ENCODE measurements around the gene TM4SF5. TPM values are rescaled to one million over a fixed set of nuclear protein-coding genes. Genes with fewer than 3 reads are reported as not detected.

Gene TM4SF5
- polyA plus RNA-seq, 1 donor from 2014 or later, result not detected

DNA sequence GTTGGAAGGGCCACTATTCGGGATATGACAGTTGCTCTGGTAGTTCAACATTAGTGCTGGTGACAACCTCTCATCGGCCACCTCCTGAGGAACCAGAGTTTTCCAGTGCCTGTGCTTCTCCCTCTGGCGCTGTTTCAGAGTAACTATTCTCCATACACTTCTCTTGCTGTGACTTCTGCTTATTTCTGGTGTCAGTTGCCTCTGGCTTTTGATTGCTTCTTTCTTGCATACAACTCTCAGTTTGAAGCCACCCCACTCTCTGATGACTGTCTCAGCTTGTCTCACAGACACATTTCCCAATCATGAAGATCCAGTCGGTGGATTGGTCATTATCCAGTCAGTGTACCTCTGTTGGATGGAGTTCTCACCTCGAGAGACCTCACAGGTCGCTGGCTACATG, 3.4 kb upstream of the TM4SF5 start:
- Mint-ChIP-seq H3K4me3 (no peak overlapping the region), H3K27me3 (peaks cover 2% of the 10 kb centered on the region), H3K27ac (no peak overlapping the region), H3K36me3 (no peaks in the 10 kb centered on the region), H3K9me3 (no peaks in the 10 kb centered on the region), H3K4me1 (peaks cover 2 to 5% (median 5%) of the 10 kb centered on the region in 3 donors)

DNA sequence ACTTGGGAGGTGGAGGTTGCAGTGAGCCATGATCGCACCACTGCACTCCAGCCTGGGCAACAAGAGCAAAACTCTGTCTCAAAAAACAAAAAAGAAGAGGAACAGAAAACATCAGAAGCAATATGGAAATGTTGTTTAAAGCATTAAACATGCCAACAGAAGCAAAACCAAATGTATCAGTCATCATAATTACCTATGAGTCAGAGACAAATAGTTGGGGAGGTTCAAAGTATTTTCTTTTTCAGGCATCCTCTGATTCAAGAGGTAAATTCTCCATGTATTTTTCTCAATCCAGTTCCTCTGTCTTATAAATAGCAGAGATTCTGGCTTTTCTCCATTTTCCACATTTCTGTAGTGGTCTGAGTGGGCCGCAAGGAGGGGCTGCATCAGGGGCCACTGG, 2.1 kb upstream of the TM4SF5 start:
- Mint-ChIP-seq H3K27me3 (peaks cover 4% of the 10 kb centered on the region), H3K9me3 (no peaks in the 10 kb centered on the region), H3K4me1 (peaks cover 1 to 7% (median 6%) of the 10 kb centered on the region in 3 donors), H3K36me3 (no peaks in the 10 kb centered on the region), H3K27ac (no peak overlapping the region), H3K4me3 (no peak overlapping the region)

DNA sequence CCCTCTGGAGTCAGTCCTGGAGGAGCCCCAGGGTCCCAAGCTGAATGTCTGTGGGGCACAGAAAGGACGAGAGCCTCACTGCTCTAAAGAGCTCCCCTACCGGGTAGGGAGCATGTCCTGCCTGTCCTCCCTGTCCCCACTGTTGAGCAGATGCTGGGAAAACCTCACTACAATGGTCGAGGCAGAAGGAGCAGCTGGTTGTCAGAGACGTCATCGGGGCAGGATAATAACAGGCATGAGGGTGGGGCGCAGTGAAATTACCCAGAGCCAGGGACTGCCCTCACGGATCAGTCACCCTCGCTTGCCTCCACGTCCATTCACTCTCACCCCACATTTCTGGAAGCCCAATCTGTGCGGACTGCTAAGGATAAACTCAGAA, 538 bp downstream of the TM4SF5 start:
- peak overlapping the region in 1 of 3 donors; percentile 50 for H3K27ac Mint-ChIP-seq
- no peaks in the 10 kb centered on the region for H3K9me3 Mint-ChIP-seq
- H3K4me3 Mint-ChIP-seq, result no peak overlapping the region
- H3K27me3 Mint-ChIP-seq, result peaks cover 4% of the 10 kb centered on the region
- H3K4me1 Mint-ChIP-seq, result peaks cover 0 to 9% (median 7%) of the 10 kb centered on the region in 3 donors
- H3K36me3 Mint-ChIP-seq, result no peaks in the 10 kb centered on the region

DNA sequence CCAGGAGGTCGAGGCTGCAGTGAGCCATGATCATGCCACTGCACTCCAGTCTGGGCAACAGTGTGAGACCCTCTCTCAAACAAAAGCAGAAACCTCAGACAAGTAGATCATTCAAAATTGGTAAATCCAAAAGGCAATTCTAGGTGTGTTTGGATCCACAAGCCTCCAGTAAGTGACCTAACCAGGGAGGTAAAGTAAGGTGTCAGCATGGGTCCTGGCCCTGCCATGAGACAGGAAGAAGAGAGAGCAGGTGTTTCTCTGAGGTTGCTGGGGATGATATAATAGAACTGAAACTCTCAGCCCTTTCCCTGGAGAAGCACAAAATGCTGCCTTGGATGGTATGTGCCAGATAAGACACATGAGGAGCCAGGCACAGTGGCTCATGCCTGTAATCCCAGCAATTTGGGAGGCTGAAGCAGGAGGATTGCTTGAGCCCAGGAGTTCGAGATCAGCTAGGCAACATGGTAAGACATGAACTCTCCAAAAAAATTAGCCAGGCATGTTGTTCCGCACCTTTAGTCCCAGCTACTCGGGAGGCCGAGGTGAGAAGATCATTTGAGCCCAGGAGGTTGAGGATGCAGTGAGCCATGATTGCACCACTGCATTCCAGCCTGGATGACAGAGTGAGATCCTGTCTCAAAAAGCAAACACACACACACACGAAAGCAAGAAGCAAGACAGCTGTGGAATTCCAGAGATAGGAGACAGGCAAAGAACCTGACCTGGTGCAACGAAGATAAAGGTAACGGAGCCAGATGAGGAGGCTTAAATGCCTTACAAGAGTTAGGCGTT, 6.5 kb downstream of the TM4SF5 start:
- no peaks in the 10 kb centered on the region for H3K9me3 Mint-ChIP-seq
- H3K36me3 Mint-ChIP-seq, result no peaks in the 10 kb centered on the region
- no peak overlapping the region for H3K27ac Mint-ChIP-seq
- peaks cover 19% of the 10 kb centered on the region for H3K27me3 Mint-ChIP-seq
- H3K4me1 Mint-ChIP-seq, result peaks cover 0 to 7% (median 7%) of the 10 kb centered on the region in 3 donors
- no peak overlapping the region for H3K4me3 Mint-ChIP-seq

DNA sequence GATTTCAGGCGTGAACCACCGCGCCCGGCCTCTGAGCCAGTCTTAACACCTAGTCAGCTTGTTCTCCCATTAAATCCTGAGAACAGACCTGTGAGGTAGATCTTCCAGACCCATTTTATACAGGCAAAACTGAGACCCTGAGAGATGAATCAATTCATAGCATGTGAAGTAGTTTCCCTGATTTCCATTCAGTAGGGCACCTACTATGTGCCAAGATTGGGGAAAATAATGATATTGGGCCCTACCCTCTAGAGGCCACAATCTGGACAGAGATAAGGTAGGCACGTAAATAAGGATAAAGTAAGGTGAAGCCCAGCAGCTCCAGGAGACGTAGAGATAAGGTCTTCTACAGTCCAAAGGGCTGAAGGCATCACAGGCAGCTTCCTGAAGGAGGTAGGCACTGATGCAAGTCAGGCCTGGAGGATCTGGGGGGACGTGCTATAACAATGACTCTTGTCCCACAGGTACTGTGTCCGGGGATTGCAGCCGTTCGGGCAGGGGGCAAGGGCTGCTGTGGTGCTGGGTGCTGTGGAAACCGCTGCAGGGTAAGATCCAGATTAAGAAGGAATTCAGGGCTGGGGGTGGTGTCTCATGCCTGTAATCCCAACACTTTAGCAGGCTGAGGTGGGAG, 8.8 kb downstream of the TM4SF5 start:
- no peak overlapping the region for H3K27ac Mint-ChIP-seq
- H3K27me3 Mint-ChIP-seq, result peaks cover 26% of the 10 kb centered on the region
- H3K36me3 Mint-ChIP-seq, result no peaks in the 10 kb centered on the region
- H3K9me3 Mint-ChIP-seq, result no peaks in the 10 kb centered on the region
- peaks cover 0 to 1% (median 0%) of the 10 kb centered on the region in 3 donors for H3K4me1 Mint-ChIP-seq
- no peak overlapping the region for H3K4me3 Mint-ChIP-seq

DNA sequence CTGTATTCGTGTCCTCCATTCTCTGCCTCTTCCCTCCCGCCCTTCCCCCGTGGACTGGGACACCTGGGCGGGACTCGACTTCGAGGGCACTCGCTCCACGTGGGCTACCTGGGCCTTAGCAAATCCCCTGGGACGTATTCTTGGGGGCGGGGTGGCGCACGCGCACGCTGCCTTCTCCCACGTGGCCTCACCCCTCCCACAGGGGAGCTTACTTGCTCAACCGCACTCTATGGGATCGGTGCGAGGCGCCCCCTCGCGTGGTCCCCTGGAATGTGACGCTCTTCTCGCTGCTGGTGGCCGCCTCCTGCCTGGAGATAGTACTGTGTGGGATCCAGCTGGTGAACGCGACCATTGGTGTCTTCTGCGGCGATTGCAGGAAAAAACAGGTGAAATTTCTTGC, 11.0 kb downstream of the TM4SF5 start:
- Mint-ChIP-seq H3K9me3 (no peaks in the 10 kb centered on the region), H3K4me3 (no peak overlapping the region), H3K27me3 (peaks cover 47% of the 10 kb centered on the region), H3K27ac (peak overlapping the region in 1 of 3 donors; percentile 59), H3K36me3 (no peaks in the 10 kb centered on the region), H3K4me1 (peaks cover 4 to 6% (median 5%) of the 10 kb centered on the region in 3 donors)

DNA sequence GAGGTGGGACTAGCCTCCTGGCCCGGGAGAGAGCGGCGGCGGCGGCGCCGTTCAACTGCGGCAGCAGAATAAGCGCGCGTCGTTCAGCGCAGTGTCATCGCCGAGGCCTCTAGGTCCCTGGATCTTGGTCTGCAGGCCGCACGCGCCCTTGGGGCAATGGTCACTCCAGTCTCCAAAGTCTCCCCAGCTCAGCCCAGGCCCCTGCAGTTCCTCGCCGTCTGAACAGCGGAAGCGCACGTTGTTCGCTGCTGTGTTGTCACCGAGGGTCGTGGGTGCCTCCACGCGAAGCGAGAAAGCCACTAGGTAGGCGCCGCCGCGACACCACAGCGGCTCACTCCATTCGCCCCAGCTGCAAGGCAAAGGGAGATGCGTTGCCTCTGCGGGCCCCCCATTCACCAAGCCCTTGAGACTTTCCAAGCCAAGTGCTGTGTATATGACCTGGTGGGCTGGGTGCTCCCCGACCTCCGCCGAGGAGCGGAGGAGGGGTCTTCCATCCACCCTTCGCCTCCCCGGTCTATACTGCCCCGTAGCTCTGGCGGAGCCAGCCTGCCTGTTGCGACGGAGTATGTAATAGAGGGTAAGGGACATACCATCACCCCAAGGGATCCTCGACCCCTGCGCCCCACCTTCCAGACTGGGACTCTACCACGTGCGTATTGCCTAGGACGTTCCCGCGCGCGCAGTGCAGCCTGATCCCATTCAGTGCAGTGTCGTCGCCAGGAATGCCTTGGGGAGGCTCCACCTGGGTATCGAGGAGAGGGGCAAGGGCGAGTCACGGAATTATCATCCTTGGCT, 13.8 kb downstream of the TM4SF5 start:
- Mint-ChIP-seq H3K4me1 (peaks cover 6 to 13% (median 11%) of the 10 kb centered on the region in 3 donors), H3K36me3 (no peaks in the 10 kb centered on the region), H3K27ac (no peak overlapping the region), H3K4me3 (peak overlapping the region in 2 of 4 donors; percentile 65), H3K9me3 (no peaks in the 10 kb centered on the region), H3K27me3 (peaks cover 48% of the 10 kb centered on the region)

DNA sequence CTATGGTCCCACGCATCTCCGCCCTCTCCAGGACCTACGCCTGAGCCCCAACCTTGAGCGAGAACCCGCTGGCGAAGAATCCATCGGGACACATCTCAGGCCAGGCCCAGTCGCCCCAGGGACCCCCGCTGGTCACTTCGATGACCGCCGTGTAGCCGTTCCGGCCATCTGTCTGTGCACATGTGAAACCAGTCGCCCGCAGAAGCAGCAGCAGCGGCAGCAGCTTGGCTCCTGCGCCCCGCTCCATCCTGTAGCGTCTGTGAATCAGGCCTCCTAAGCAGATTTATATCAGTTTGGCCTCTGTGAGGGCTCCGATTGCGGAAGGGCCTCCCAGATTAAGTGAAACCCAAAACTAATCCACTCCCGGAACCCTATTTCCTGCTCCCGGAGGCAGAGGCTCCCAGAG, 14.4 kb downstream of the TM4SF5 start, which contains the start of gene VMO1:
Gene VMO1 (minus strand): TSS at position 259 of the 406 bp plus-strand sequence. CDS start 12 bp downstream, at position 247.
- H3K4me1 Mint-ChIP-seq, result peaks cover 9 to 15% (median 15%) of the 10 kb centered on the region in 3 donors
- H3K4me3 Mint-ChIP-seq, result peak within 1 kb of the TSS in 2 of 4 donors; percentile 65 to 89
- H3K27ac Mint-ChIP-seq, result peak within 1 kb of the TSS in 1 of 3 donors; percentile 85
- H3K27me3 Mint-ChIP-seq, result peaks cover 45% of the 10 kb centered on the region
- H3K9me3 Mint-ChIP-seq, result no peaks in the 10 kb centered on the region
- H3K36me3 Mint-ChIP-seq, result no peaks in the 10 kb centered on the region

DNA sequence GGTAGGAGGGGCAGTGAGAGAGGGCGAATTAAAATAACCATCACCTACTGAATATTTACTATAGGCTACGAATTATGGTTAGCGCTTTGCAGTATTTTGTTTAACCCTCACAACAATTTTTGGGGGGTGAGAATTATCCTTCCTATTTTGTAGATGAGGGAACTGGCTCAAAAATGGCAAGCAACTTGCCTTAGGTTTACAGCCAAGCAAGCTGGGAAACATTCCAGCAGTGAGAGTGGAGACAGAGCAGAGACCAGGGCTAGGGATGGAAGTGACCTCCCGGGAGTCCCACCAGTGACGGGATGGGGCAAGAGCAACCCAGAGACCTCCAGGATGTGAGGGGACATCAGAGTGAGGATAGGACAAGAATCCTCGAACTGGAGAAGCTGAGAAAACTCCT, 14.8 kb downstream of the TM4SF5 start:
- H3K27me3 Mint-ChIP-seq, result peaks cover 45% of the 10 kb centered on the region
- H3K27ac Mint-ChIP-seq, result peak overlapping the region in 1 of 3 donors; percentile 62

DNA sequence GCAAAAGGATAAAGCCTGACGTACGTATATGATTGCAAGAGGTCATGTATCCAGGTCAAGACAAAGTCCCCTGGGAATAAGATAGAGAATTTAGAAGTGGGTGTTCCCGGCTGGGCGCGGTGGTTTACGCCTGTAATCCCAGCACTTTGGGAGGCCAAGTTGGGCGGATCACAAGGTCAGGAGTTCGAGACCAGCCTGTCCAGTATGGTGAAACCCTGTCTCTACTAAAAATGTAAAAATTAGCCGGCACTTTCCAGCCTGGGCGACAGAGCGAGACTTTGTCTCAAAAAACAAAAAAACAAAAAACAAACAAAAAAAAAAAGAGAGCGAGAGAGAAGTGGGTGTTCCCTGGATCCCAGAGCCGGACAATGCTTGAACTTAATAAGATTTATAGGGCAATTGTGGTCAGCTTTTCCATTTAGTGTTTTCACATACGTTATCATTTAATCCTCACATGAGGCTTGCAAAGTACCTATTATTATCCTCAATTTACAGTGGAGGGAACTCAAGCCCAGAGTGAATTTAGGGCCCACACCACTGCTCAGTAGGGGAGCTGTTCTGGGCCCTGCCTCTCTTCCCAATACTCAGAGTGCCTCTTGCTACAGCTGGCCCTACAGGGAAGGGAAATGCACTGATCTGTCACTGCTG, 16.6 kb downstream of the TM4SF5 start:
- no peaks in the 10 kb centered on the region for H3K36me3 Mint-ChIP-seq
- peaks cover 40% of the 10 kb centered on the region for H3K27me3 Mint-ChIP-seq
- peak overlapping the region; percentile 33 to 89 (median 56) for H3K4me3 Mint-ChIP-seq
- H3K9me3 Mint-ChIP-seq, result no peaks in the 10 kb centered on the region
- H3K4me1 Mint-ChIP-seq, result peaks cover 9 to 15% (median 15%) of the 10 kb centered on the region in 3 donors
- H3K27ac Mint-ChIP-seq, result peak overlapping the region in 1 of 3 donors; percentile 85

More for the DNA sequence above, 14.8 kb downstream of the TM4SF5 start:
- Mint-ChIP-seq H3K36me3 (no peaks in the 10 kb centered on the region), H3K4me1 (peaks cover 9 to 15% (median 15%) of the 10 kb centered on the region in 3 donors), H3K9me3 (no peaks in the 10 kb centered on the region), H3K4me3 (peak overlapping the region in 2 of 4 donors; percentile 7 to 65)

DNA sequence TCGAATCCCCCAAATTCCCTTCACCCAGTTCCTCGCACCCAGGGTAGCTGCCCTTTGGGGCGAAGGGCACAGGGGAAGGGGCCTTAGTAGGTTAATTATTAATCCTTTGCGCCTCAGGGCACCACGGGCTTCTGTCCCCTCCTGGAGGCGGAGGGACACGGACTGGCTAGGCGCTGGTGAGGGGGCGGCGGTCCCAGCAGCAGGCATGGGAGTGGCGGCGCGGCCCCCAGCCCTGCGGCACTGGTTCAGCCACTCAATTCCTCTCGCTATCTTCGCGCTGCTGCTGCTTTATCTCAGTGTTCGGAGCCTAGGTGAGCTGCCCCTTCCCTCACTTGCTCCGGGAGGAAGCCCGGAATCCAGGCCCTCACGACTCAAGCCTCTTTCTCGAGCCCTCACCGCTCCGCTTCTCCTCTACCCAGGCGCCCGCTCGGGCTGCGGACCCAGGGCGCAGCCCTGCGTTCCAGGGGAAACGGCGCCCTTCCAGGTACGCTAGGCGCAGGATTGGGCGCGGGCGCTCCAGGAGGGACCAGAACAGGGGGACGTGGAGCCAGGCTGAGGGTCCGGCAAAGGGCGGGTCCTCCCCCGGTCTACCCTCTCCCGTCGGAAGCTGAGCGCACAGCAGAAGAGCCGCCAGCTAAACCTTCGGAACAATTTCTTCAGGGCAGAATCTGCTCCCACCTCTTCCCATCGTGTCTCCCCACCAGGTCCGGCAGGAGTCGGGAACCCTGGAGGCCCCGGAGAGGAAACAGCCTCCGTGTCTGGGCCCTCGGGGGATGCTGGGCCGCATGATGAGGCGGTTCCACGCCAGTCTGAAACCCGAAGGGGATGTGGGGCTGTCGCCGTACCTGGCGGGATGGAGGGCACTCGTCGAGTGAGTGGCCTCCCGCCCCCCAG, 17.4 kb downstream of the TM4SF5 start, which contains the start of gene GLTPD2:
Gene GLTPD2 (plus strand): TSS at position 158 of the 894 bp plus-strand sequence. CDS start 48 bp downstream, at position 206.
- peak within 1 kb of the TSS; percentile 70 to 89 (median 80) for H3K4me3 Mint-ChIP-seq
- peaks cover 9 to 15% (median 15%) of the 10 kb centered on the region in 3 donors for H3K4me1 Mint-ChIP-seq
- H3K9me3 Mint-ChIP-seq, result no peaks in the 10 kb centered on the region
- peaks cover 37% of the 10 kb centered on the region for H3K27me3 Mint-ChIP-seq
- peak within 1 kb of the TSS in 2 of 3 donors; percentile 67 to 85 for H3K27ac Mint-ChIP-seq
- no peaks in the 10 kb centered on the region for H3K36me3 Mint-ChIP-seq

DNA sequence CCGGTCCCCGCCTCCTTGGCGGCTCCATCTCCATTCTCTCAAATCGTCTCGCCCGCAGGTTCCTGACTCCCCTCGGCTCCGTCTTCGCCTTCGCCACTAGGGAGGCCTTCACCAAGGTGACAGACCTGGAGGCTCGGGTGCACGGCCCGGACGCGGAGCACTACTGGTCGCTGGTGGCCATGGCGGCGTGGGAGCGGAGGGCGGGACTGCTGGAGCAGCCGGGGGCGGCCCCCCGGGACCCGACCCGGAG, 17.9 kb downstream of the TM4SF5 start:
- Mint-ChIP-seq H3K4me1 (peaks cover 9 to 15% (median 15%) of the 10 kb centered on the region in 3 donors), H3K27me3 (peaks cover 36% of the 10 kb centered on the region), H3K4me3 (peak overlapping the region; percentile 45 to 89 (median 80)), H3K36me3 (no peaks in the 10 kb centered on the region), H3K9me3 (no peaks in the 10 kb centered on the region), H3K27ac (peak overlapping the region in 1 of 3 donors; percentile 67)

DNA sequence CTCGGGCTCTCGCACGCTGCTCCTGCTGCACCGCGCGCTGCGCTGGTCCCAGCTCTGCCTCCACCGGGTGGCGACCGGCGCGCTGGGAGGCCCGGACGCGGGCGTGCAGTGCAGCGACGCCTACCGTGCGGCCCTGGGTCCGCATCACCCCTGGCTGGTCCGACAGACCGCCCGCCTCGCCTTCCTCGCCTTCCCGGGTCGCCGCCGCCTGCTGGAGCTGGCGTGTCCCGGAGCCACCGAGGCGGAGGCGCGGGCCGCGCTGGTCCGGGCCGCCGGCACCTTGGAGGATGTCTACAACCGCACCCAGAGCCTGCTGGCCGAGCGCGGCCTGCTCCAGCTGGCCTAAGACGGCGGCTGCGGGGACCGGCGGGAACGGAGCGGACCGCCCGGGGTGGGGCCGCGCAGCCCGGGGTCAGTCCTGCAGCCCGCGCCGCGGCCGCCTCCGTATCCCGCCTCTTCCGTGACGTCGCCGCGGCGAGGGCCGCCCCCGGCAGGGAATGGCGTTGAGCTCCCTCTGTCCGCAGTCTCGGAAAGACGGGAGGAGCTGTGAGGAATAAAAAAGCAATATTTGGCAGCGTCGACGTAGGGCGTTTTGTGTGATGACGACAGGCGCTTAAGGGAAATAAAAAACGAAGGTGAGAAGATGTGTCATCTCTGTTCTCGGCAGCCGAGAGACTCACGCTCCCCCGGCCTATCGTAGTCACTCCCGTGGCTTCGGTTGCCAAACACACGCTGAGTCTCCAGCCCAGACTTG, 18.4 kb downstream of the TM4SF5 start:
- Mint-ChIP-seq H3K27ac (peak overlapping the region in 2 of 3 donors; percentile 7 to 87), H3K9me3 (no peaks in the 10 kb centered on the region), H3K36me3 (no peaks in the 10 kb centered on the region), H3K4me1 (peaks cover 9 to 15% (median 15%) of the 10 kb centered on the region in 3 donors), H3K4me3 (peak overlapping the region; percentile 75 to 92 (median 88)), H3K27me3 (peaks cover 34% of the 10 kb centered on the region)

Measured in IgD-negative memory B cell (primary cell).